Keratinocyte (primary cell): ENCODE results near the gene CCDC24. TPM values are rescaled to one million over a fixed set of nuclear protein-coding genes. Genes with fewer than 3 reads are reported as not detected.

Experiments
- DNase-seq: peaks from one replicate; pipeline ENCODE4 v3.0.0-alpha.2; 2011; ENCODE audit warnings: low read depth, missing footprints, low spot score
- FAIRE-seq: peaks from 2 replicates; lab custom pipeline; 2011; peaks lifted over from hg19 to GRCh38; lab: Jason Lieb, UNC
- H2AFZ ChIP-seq: 2 replicates; pipeline ENCODE4 v1.6.0; 2012; ENCODE audit warnings: low read length, control low read depth, inconsistent platforms; ENCODE audit not compliant: control insufficient read depth
- H3K27ac ChIP-seq: 2 replicates; pipeline ENCODE4 v1.5.1; 2011; ENCODE audit warnings: low read length; ENCODE audit not compliant: control insufficient read depth, insufficient read depth
- H3K27me3 ChIP-seq: 3 replicates; pipeline ENCODE4 v1.6.0; 2011; ENCODE audit warnings: low read length; ENCODE audit not compliant: control insufficient read depth, insufficient read depth; ENCODE audit errors: extremely low read depth
- H3K36me3 ChIP-seq, 2 experiments: 2 replicates in 1 of 2; 3 replicates in 1 of 2; pipeline ENCODE4 v1.5.1; 2011; ENCODE audit warnings: low read length in 2 of 2, mild to moderate bottlenecking in 1 of 2; ENCODE audit not compliant: control insufficient read depth in 2 of 2, insufficient read depth in 2 of 2; ENCODE audit errors: extremely low read depth in 1 of 2
- H3K4me1 ChIP-seq: 3 replicates; pipeline ENCODE4 v1.5.1; 2011; ENCODE audit warnings: low read length; ENCODE audit not compliant: control insufficient read depth, insufficient read depth; ENCODE audit errors: extremely low read depth
- H3K4me2 ChIP-seq: 3 replicates; pipeline ENCODE4 v1.6.0; 2011; ENCODE audit warnings: low read depth, low read length; ENCODE audit not compliant: control insufficient read depth, insufficient read depth; ENCODE audit errors: extremely low read depth
- H3K4me3 ChIP-seq, 3 experiments: fragments of 200-600 bp in 1 of 3; sonication (generic) in 1 of 3; 2 replicates in 2 of 3; 3 replicates in 1 of 3; pipeline ENCODE4 v1.5.1; 2011 to 2016; ENCODE audit warnings: low read length in 3 of 3, mild to moderate bottlenecking in 3 of 3, control low read depth in 2 of 3, inconsistent platforms in 1 of 3, low read depth in 1 of 3, mixed read lengths in 1 of 3, mixed run types in 1 of 3, moderate library complexity in 1 of 3; ENCODE audit not compliant: control insufficient read depth in 2 of 3, insufficient read depth in 2 of 3; ENCODE audit errors: extremely low read depth in 1 of 3
- H3K79me2 ChIP-seq: 2 replicates; pipeline ENCODE4 v1.6.0; 2012; ENCODE audit warnings: low read length; ENCODE audit not compliant: control insufficient read depth, insufficient read depth
- H3K9ac ChIP-seq: 3 replicates; pipeline ENCODE4 v1.6.0; 2011; ENCODE audit warnings: low read length; ENCODE audit not compliant: control insufficient read depth, insufficient read depth; ENCODE audit errors: extremely low read depth
- H3K9me1 ChIP-seq: 3 replicates; pipeline ENCODE4 v1.6.0; 2011; ENCODE audit warnings: low read length; ENCODE audit not compliant: control insufficient read depth, insufficient read depth; ENCODE audit errors: extremely low read depth
- H3K9me3 ChIP-seq: 2 replicates; pipeline ENCODE4 v1.5.1; 2012; ENCODE audit warnings: low read depth, low read length; ENCODE audit not compliant: control insufficient read depth
- H4K20me1 ChIP-seq: 3 replicates; pipeline ENCODE4 v1.6.0; 2011; ENCODE audit warnings: low read length; ENCODE audit not compliant: control insufficient read depth, insufficient read depth; ENCODE audit errors: extremely low read depth
- EZH2 ChIP-seq: IDR thresholded peaks from one replicate; pipeline ENCODE4 v1.6.1; 2012; ENCODE audit warnings: inconsistent platforms, mild to moderate bottlenecking, low read length, moderate library complexity
- dilution Hi-C: fragments of 300-500 bp; cut with MboI; formaldehyde crosslinking; loops from one replicate; pipeline ENCODE4 v1.7.0; 2020; ENCODE audit warnings: low sequenced_read_pairs; ENCODE audit not compliant: extremely low pct_ligation_motif_present
- polyA plus RNA-seq, 5 experiments: library from polyadenylated mRNA; depleted of rRNA in 3 of 5; stranded (reverse) in 3 of 5; stranded (forward) in 1 of 5; unstranded in 1 of 5; fragments of >200 nt; gene quantifications; 1 replicate in 1 of 5; 2 replicates in 3 of 5; 3 replicates in 1 of 5; pipeline versions ENCODE4 v1.2.1 to v1.2.3, GENCODE V29; 2011 to 2012; ENCODE audit warnings: missing spikeins in 2 of 5, low read depth in 1 of 5, low replicate concordance in 1 of 5
- TF ChIP-seq, protein P1 (sequence below), 3 experiments: IDR thresholded peaks in 1 of 3; conservative IDR thresholded peaks in 1 of 3; optimal IDR thresholded peaks in 1 of 3; 2 replicates in 2 of 3; 3 replicates in 1 of 3; pipeline versions ENCODE3 to v1.5.1; 2011; ENCODE audit warnings: low read length in 3 of 3, mild to moderate bottlenecking in 3 of 3, moderate library complexity in 2 of 3, control low read depth in 1 of 3, inconsistent platforms in 1 of 3; ENCODE audit not compliant: insufficient read depth in 2 of 3; ENCODE audit errors: extremely low read depth in 1 of 3

CCDC24 gene
- polyA plus RNA-seq, 1 donor (not counting 4 experiments of a cell fraction or from before 2014, with no cell fraction given), result 5.2 TPM

DNA sequence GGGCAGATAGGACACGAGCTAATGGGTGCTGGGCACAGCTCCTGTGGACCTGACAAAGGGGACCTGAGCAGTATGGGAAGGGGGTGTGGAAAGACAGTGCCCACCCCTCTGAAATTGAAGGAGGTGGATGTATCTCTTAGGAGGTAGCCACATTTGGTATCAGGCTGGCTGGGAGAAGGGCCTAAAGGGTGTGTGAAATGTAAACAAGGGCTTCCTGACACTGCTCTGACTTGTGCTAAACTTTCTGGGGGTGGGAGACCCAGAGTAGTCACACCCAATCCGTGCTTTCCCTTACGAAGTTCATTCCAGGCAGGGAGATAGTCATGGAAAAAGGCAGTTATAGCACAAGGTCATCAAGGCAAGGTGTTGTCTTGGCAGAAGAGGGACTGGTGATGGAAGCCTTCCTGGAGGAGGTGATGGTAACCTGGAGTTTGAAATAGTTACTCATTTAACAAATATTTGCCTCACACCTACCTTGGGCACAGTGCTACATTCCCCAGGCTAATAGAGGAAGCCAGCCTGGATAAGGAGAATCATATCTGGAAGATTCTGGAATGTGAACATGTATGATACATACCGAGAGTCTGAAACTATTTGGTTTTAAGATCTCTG, 5.3 kb upstream of the CCDC24 start:
- dilution Hi-C loops, result no loop called here
- Histone ChIP-seq H4K20me1 (no peaks in the 10 kb centered on the region), H2AFZ (no peak overlapping the region), H3K27me3 (no peaks in the 10 kb centered on the region), H3K79me2 (peaks cover 35% of the 10 kb centered on the region), H3K36me3 (peaks cover 20 to 47% of the 10 kb centered on the region in 2 experiments), H3K9ac (no peak overlapping the region), H3K9me3 (no peaks in the 10 kb centered on the region), H3K4me2 (no peak overlapping the region), H3K4me3 (no peak overlapping the region), H3K9me1 (no peaks in the 10 kb centered on the region), H3K4me1 (peaks cover 24% of the 10 kb centered on the region), H3K27ac (peak overlapping the region; percentile 41)
- peak; percentile 49 for FAIRE-seq
- TF ChIP-seq, protein P1, sequence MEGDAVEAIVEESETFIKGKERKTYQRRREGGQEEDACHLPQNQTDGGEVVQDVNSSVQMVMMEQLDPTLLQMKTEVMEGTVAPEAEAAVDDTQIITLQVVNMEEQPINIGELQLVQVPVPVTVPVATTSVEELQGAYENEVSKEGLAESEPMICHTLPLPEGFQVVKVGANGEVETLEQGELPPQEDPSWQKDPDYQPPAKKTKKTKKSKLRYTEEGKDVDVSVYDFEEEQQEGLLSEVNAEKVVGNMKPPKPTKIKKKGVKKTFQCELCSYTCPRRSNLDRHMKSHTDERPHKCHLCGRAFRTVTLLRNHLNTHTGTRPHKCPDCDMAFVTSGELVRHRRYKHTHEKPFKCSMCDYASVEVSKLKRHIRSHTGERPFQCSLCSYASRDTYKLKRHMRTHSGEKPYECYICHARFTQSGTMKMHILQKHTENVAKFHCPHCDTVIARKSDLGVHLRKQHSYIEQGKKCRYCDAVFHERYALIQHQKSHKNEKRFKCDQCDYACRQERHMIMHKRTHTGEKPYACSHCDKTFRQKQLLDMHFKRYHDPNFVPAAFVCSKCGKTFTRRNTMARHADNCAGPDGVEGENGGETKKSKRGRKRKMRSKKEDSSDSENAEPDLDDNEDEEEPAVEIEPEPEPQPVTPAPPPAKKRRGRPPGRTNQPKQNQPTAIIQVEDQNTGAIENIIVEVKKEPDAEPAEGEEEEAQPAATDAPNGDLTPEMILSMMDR (optimal IDR thresholded peaks at IDR 0.05 in 1 of 3, IDR thresholded peaks at IDR 0.05 in 1 of 3, conservative IDR thresholded peaks at IDR 0.05 in 1 of 3; ENCODE audit: extremely low read depth in 1 of 3, insufficient read depth in 2 of 3, low read length in 3 of 3), result no peak
- no peak for TF ChIP-seq EZH2
- no peak for DNase-seq

DNA sequence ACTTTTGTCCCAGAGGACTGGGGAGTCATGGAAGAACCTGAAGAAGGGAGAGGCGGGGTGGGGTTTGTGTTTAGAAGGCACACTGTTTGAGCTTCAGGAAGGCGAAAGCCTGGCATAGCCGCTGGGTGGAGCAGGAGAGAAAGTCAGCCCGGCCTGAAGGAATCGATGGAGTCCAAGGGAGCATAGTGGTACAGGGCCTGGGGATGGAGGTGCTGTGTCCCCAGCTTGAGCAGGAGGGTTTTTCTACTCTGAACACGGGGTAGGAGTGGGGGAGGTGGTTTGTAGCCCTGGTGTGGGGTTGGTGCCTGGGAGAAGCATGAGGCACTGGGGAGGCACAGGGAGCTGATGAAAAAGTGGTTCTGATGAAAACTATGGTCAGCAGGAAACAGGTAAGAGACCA, 4.7 kb upstream of the CCDC24 start:
- no peak overlapping the region for H3K4me2 ChIP-seq
- H3K27ac ChIP-seq, result peak overlapping the region; percentile 41
- H3K9ac ChIP-seq, result no peak overlapping the region
- H3K36me3 ChIP-seq, result peaks cover 20 to 45% of the 10 kb centered on the region in 2 experiments
- H3K9me3 ChIP-seq, result no peaks in the 10 kb centered on the region
- no peak overlapping the region for H3K4me3 ChIP-seq
- no peaks in the 10 kb centered on the region for H4K20me1 ChIP-seq
- no peak for TF ChIP-seq EZH2
- TF ChIP-seq, protein P1 (optimal IDR thresholded peaks at IDR 0.05 in 1 of 3, IDR thresholded peaks at IDR 0.05 in 1 of 3, conservative IDR thresholded peaks at IDR 0.05 in 1 of 3; ENCODE audit: extremely low read depth in 1 of 3, insufficient read depth in 2 of 3, low read length in 3 of 3), result peak in 1 of 3 experiments; percentile 28
- no peak for DNase-seq
- H2AFZ ChIP-seq, result no peak overlapping the region
- dilution Hi-C loops, result no loop called here
- peaks cover 21% of the 10 kb centered on the region for H3K4me1 ChIP-seq
- no peaks in the 10 kb centered on the region for H3K27me3 ChIP-seq
- H3K9me1 ChIP-seq, result no peaks in the 10 kb centered on the region
- peaks cover 29% of the 10 kb centered on the region for H3K79me2 ChIP-seq
- FAIRE-seq, result no peak
